PFSK-1 (cell line): ENCODE measurements around the gene COA7.
A peak's percentile ranks its signal among the peaks of the same experiment; 100 is the strongest.

Experiments
- FOXP2 ChIP-seq: optimal IDR thresholded peaks from 2 replicates; pipeline ENCODE3; 2011; ENCODE audit warnings: borderline replicate concordance, control low read depth, inconsistent platforms; ENCODE audit not compliant: insufficient read depth; ENCODE audit errors: extremely low read length, extremely low read depth
- POLR2AphosphoS5 ChIP-seq: IDR thresholded peaks from 2 replicates; pipeline ENCODE4 v1.6.1; 2012; ENCODE audit warnings: low read depth, mild to moderate bottlenecking, control low read depth, low read length, moderate library complexity
- SIN3A ChIP-seq: IDR thresholded peaks from 2 replicates; pipeline ENCODE4 v1.6.1; 2012; ENCODE audit warnings: mild to moderate bottlenecking, low read length, moderate library complexity, borderline replicate concordance; ENCODE audit not compliant: insufficient read depth
- TAF1 ChIP-seq: IDR thresholded peaks from 2 replicates; pipeline ENCODE4 v1.6.1; 2012; ENCODE audit warnings: low read length, control low read depth, borderline replicate concordance; ENCODE audit not compliant: insufficient read depth
- TF ChIP-seq, protein P1 (sequence below), 2 experiments: IDR thresholded peaks; 2 replicates each; pipeline versions ENCODE4 v1.6.1 to v1.8.0; 2011 to 2012; ENCODE audit warnings: low read depth in 2 of 2, low read length in 2 of 2, control low read depth in 1 of 2, inconsistent platforms in 1 of 2, mild to moderate bottlenecking in 1 of 2, moderate library complexity in 1 of 2; ENCODE audit not compliant: insufficient read depth in 1 of 2

Gene COA7

DNA sequence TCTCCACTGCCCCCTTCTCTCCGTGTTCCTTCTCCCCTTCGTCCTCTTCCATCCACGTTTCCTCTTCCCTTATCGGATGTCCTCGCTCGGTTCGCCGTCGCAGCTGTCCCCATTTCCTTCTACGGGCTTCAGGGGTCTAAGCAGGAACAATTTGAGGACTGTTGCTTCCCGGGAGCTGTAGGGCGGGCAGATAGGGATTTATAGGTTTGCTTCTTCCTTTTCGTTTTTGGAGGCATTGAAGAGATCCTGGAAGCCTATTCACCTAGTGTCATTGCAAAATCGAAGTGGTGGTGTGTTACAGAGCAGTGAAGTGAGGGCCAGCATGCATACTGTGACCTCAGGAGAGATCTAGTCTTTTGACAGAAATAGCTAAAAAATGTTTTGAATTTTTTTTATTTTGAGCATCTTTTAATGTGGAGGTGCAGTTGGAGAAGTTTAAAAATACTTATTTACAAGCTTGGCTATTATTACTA, 29.0 kb upstream of the COA7 start:
- TF ChIP-seq FOXP2, result no peak

DNA sequence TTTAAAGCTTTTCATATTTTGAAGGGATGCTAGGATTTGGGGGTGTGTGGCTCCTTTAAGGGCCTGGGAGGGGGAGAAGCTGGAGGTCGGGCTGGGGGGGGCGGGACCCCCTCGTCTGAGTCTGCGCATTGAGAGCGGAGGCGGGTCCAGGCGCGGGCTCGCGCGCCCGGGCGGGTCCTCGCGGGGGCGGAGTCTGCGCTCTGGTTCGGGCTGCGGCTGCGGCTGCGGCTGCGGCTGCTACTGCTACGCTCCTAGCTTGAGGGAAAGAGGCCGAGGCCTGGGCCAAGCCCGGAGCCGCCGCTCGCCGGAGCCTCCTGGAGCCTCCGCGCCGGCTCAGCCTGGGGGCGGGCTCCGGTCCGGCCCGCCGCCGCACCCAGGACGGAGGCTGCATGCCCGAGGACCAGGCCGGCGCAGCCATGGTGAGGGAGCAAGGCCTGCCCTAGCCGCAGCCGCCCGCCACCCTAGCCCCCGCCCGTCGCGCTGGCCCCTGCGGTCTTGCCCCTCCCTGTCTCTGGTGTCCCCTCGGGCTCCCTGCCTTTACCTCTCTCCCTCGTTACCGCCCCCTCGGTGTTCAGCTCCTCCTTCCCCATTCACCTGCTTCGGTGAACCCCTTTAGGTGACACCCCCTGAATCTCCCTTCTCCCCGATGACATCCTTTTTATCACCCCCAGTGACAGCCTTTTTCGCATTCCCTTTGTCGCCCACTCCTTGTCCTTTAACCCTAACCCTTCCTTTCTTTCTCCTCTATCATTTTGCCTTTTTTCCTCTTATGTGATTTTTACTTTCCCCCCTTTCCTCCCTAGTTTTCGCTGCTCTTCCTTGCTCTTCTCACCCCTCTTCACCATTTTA, 28.3 kb upstream of the COA7 start, which contains the start of gene ZYG11B:
Gene ZYG11B, plus strand, starts transcription at position 189 of the 849 bp plus-strand sequence. Its CDS starts 201 bp downstream, at position 390.
- peak; percentile 66; the same call in 1 of the 2 replicates for TF ChIP-seq TAF1
- TF ChIP-seq, protein P1, sequence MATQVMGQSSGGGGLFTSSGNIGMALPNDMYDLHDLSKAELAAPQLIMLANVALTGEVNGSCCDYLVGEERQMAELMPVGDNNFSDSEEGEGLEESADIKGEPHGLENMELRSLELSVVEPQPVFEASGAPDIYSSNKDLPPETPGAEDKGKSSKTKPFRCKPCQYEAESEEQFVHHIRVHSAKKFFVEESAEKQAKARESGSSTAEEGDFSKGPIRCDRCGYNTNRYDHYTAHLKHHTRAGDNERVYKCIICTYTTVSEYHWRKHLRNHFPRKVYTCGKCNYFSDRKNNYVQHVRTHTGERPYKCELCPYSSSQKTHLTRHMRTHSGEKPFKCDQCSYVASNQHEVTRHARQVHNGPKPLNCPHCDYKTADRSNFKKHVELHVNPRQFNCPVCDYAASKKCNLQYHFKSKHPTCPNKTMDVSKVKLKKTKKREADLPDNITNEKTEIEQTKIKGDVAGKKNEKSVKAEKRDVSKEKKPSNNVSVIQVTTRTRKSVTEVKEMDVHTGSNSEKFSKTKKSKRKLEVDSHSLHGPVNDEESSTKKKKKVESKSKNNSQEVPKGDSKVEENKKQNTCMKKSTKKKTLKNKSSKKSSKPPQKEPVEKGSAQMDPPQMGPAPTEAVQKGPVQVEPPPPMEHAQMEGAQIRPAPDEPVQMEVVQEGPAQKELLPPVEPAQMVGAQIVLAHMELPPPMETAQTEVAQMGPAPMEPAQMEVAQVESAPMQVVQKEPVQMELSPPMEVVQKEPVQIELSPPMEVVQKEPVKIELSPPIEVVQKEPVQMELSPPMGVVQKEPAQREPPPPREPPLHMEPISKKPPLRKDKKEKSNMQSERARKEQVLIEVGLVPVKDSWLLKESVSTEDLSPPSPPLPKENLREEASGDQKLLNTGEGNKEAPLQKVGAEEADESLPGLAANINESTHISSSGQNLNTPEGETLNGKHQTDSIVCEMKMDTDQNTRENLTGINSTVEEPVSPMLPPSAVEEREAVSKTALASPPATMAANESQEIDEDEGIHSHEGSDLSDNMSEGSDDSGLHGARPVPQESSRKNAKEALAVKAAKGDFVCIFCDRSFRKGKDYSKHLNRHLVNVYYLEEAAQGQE (IDR thresholded peaks at IDR 0.05; ENCODE audit: insufficient read depth in 1 of 2, low read depth in 2 of 2, low read length in 2 of 2), result no peak
- peak; percentile 76 for TF ChIP-seq POLR2AphosphoS5
- TF ChIP-seq SIN3A, result no peak
- no peak for TF ChIP-seq FOXP2

DNA sequence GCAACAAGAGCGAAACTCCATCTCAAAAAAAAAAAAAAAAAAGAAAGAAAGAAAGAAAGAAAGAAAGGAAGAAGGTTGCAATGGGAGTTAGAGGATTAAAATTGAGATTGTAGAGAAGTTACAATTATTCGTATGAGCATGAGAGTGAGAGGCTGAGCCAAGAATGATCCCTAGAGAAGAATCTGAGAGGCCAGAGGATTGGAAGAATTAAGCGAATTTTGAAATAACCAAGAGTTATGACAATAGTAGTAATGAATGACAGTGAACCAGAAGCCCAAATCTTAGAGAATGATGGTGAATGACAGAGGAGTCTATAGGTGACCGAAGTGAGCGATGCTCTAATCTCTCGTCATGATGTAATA, 27.7 kb upstream of the COA7 start:
- TF ChIP-seq FOXP2 (no peak), SIN3A (no peak), TAF1 (no peak), POLR2AphosphoS5 (no peak)
- TF ChIP-seq, protein P1 (IDR thresholded peaks at IDR 0.05; ENCODE audit: insufficient read depth in 1 of 2, low read depth in 2 of 2, low read length in 2 of 2), result no peak

DNA sequence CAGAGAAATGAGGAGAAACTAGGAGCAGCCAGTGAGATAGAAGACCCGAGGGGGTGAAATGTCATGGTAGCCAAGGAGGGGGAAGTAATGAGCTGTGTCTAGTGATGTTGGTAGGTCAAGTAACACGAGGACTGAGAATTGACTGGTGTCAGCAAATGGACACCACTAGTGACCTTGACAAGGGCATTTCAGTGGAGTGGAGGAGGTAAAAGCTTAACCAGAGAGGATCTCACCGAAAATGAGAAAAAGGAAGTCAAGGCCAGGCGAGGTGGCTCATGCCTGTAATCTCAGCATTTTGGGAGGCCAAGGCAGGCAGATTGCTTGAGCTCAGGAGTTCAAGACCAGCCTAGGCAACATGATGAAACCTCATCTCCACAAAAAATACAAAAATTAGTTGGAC, 25.1 kb upstream of the COA7 start:
- TF ChIP-seq POLR2AphosphoS5 (no peak), TAF1 (no peak), FOXP2 (no peak), SIN3A (no peak)
- TF ChIP-seq, protein P1 (IDR thresholded peaks at IDR 0.05; ENCODE audit: insufficient read depth in 1 of 2, low read depth in 2 of 2, low read length in 2 of 2), result no peak

DNA sequence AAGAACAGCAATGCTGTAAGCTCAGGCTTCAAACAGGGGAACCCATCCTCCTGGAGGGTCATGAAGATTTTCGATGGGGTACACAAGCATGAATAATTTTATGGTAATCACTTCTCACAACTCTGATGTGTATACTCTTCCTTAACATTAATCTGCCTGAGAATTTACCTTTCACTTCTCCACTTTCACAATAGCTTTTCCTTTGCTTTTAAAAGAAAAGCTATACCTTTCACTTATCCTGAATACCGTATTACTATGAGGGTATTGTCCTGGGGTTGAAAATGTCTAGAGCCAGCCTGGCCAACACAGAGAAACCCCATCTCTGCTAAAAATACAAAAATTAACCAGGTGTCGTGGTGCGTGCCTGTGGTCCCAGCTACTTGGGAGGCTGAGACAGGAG, 15.4 kb upstream of the COA7 start:
- TF ChIP-seq POLR2AphosphoS5, result no peak
- no peak for TF ChIP-seq TAF1
- TF ChIP-seq SIN3A, result no peak
- TF ChIP-seq, protein P1 (IDR thresholded peaks at IDR 0.05; ENCODE audit: insufficient read depth in 1 of 2, low read depth in 2 of 2, low read length in 2 of 2), result no peak
- no peak for TF ChIP-seq FOXP2
